Motor neuron (in vitro differentiated cells): ENCODE data around the gene LIN9. TPM values are rescaled to one million over a fixed set of nuclear protein-coding genes. Genes with fewer than 3 reads are reported as not detected.

Source experiments
- ATAC-seq, 8 experiments: fragments of 200-7000 bp; cut with Tn5 transposase; replicated peaks in 6 of 8; 2 replicates each; pipeline ENCODE4 v1.8.0; 2021; ENCODE audit warnings: mild to moderate bottlenecking in 8 of 8, moderate library complexity in 8 of 8
- H3K27ac ChIP-seq, 2 donors: fragments of 250-450 bp; sonication (Bioruptor Pico); 2 replicates each; pipeline ENCODE4 v1.9.0; 2021; ENCODE audit warnings: antibody characterized with exemption in 2 of 2, mild to moderate bottlenecking in 2 of 2, moderate library complexity in 1 of 2
- H3K4me1 ChIP-seq, 2 donors: fragments of 250-450 bp; sonication (Bioruptor Pico); replicated peaks in 1 of 2; 2 replicates each; pipeline ENCODE4 v1.6.1; 2021; ENCODE audit warnings: antibody characterized with exemption in 2 of 2, mild to moderate bottlenecking in 2 of 2, moderate library complexity in 1 of 2
- H3K4me3 ChIP-seq, 5 donors: fragments of 250-450 bp; sonication (Bioruptor Pico); 2 replicates each; pipeline ENCODE4 v1.9.0; 2021; ENCODE audit warnings: antibody characterized with exemption in 5 of 5, mild to moderate bottlenecking in 5 of 5, moderate library complexity in 4 of 5
- WGBS, 10 experiments: fragments of 450-650 bp; shearing (Covaris generic); methylation state at CpG; one replicate each; pipeline ENCODE4 v1.0.0; 2022; 5-methylcytosine and 5-hydroxymethylcytosine counted together
- in situ Hi-C, 9 experiments: fragments of 400-800 bp; cut with MboI; loops; one replicate each; pipeline ENCODE4 v1.15.0; 2021; ENCODE audit warnings: low sequenced_read_pairs in 9 of 9, low pct_unique_long_range_greater_than_20kb in 2 of 9; ENCODE audit not compliant: unreplicated experiment in 9 of 9
- total RNA-seq, 8 experiments: library from RNA; unstranded; fragments of 300-600 nt; gene quantifications; 2 replicates each; pipeline versions ENCODE4 v1.2.3 to v1.2.4, GENCODE V29; 2022

Gene LIN9
- total RNA-seq, 8 experiments from 2014 or later: 2.0 to 14.1 (median 5.7) TPM

- no peak overlapping the region for H3K27ac ChIP-seq
- no peaks in the 10 kb centered on the region for H3K4me1 ChIP-seq
- no peak overlapping the region for H3K4me3 ChIP-seq
- in situ Hi-C loops: no loop called here
- WGBS, 10 experiments: 33 to 100% (median 86%) methylated on average over 1 to 3 of the region's 3 CpGs; no CpG with 5 or more reads in 1 of the 10 experiments
- ATAC-seq: no peak
These were observed 60.2 kb downstream of the LIN9 start for GRCh38 chr1:226248796-226249195.

- 6 to 100% (median 86%) methylated on average over 1 to 2 of the region's 2 CpGs; no CpG with 5 or more reads in 1 of the 10 experiments for WGBS, 10 experiments
- Histone ChIP-seq H3K4me3 (no peak overlapping the region), H3K27ac (no peak overlapping the region), H3K4me1 (no peaks in the 10 kb centered on the region)
- ATAC-seq: peak in 1 of 8 experiments; percentile 17
- in situ Hi-C loops: no loop called here
These were observed 60.9 kb downstream of the LIN9 start for GRCh38 chr1:226248091-226248490.

GRCh38 chr1:226239421-226239820 lies 69.5 kb downstream of the LIN9 start:
- H3K4me1 ChIP-seq: no peaks in the 10 kb centered on the region
- H3K27ac ChIP-seq: no peak overlapping the region
- 90 to 100% (median 99%) methylated on average over 2 to 3 of the region's 3 CpGs; no CpG with 5 or more reads in 2 of the 10 experiments for WGBS, 10 experiments
- in situ Hi-C loops: no loop called here
- no peak for ATAC-seq
- no peak overlapping the region for H3K4me3 ChIP-seq

GRCh38 chr1:226236826-226237225 lies 72.1 kb downstream of the LIN9 start:
- Histone ChIP-seq H3K27ac (no peak overlapping the region), H3K4me1 (no peaks in the 10 kb centered on the region), H3K4me3 (no peak overlapping the region)
- no peak for ATAC-seq
- in situ Hi-C loops: no loop called here
- WGBS, 10 experiments: 60 to 100% (median 86%) methylated on average over 1 of the region's 1 CpG; no CpG with 5 or more reads in 2 of the 10 experiments

GRCh38 chr1:226233806-226234205 lies 75.2 kb downstream of the LIN9 start:
- no peak for ATAC-seq
- in situ Hi-C loops: no loop called here
- 87 to 97% (median 92%) methylated on average over 2 to 3 of the region's 3 CpGs for WGBS, 10 experiments
- Histone ChIP-seq H3K4me1 (no peaks in the 10 kb centered on the region), H3K4me3 (no peak overlapping the region), H3K27ac (no peak overlapping the region)

- no peak for ATAC-seq
- in situ Hi-C loops: no loop called here
- 70 to 100% (median 90%) methylated on average over 2 to 6 of the region's 6 CpGs for WGBS, 10 experiments
- Histone ChIP-seq H3K27ac (no peak overlapping the region), H3K4me1 (no peaks in the 10 kb centered on the region), H3K4me3 (no peak overlapping the region)
These were observed 75.7 kb downstream of the LIN9 start for GRCh38 chr1:226233293-226233692.

- no peaks in the 10 kb centered on the region for H3K4me1 ChIP-seq
- in situ Hi-C loops: no loop called here
These were observed 82.4 kb downstream of the LIN9 start for GRCh38 chr1:226226601-226227000.

GRCh38 chr1:226223786-226224244 lies 85.1 kb downstream of the LIN9 start:
- 0 to 20% (median 4%) methylated on average over 1 to 6 of the region's 55 CpGs; no CpG with 5 or more reads in 4 of the 10 experiments for WGBS, 10 experiments
- in situ Hi-C loops: no loop called here
- ATAC-seq: peak; percentile 21 to 87 (median 75)
- H3K4me1 ChIP-seq: no peaks in the 10 kb centered on the region
- peak overlapping the region; percentile 33 to 43 (median 37) for H3K4me3 ChIP-seq
- H3K27ac ChIP-seq: no peak overlapping the region

More at GRCh38 chr1:226226601-226227000, 82.4 kb downstream of the LIN9 start:
- no peak overlapping the region for H3K4me3 ChIP-seq
- WGBS, 10 experiments: 83 to 100% (median 92%) methylated on average over 1 to 3 of the region's 3 CpGs; no CpG with 5 or more reads in 1 of the 10 experiments
- no peak overlapping the region for H3K27ac ChIP-seq
- ATAC-seq: no peak

GRCh38 chr1:226223157-226223785 lies 85.7 kb downstream of the LIN9 start, which contains the start of gene MIXL1:
Gene MIXL1, plus strand, starts transcription at chr1:226223664. Its CDS starts 18 bp downstream, at chr1:226223682.
- no peak within 1 kb of the TSS for H3K27ac ChIP-seq
- peak in 7 of 8 experiments; percentile 15 to 84 (median 37) for ATAC-seq
- peak within 1 kb of the TSS; percentile 33 to 43 (median 37) for H3K4me3 ChIP-seq
- H3K4me1 ChIP-seq: no peaks in the 10 kb centered on the region
- in situ Hi-C loops: no loop called here
- WGBS, 10 experiments: 18% methylated on average over 13 of the region's 62 CpGs; no CpG with 5 or more reads in 9 of the 10 experiments

- in situ Hi-C loops: no loop called here
- WGBS, 10 experiments: 83 to 100% (median 97%) methylated on average over 2 to 10 of the region's 10 CpGs; no CpG with 5 or more reads in 4 of the 10 experiments
These were observed 86.3 kb downstream of the LIN9 start for GRCh38 chr1:226222686-226223085.

GRCh38 chr1:226220473-226221189 lies 88.3 kb downstream of the LIN9 start:
- ATAC-seq: no peak
- in situ Hi-C loops: no loop called here
- Histone ChIP-seq H3K4me3 (no peak overlapping the region), H3K27ac (no peak overlapping the region), H3K4me1 (no peaks in the 10 kb centered on the region)
- 30 to 83% (median 54%) methylated on average over 1 to 11 of the region's 11 CpGs; no CpG with 5 or more reads in 2 of the 10 experiments for WGBS, 10 experiments

More at GRCh38 chr1:226222686-226223085, 86.3 kb downstream of the LIN9 start:
- ATAC-seq: no peak
- no peak overlapping the region for H3K4me3 ChIP-seq
- H3K4me1 ChIP-seq: no peaks in the 10 kb centered on the region
- no peak overlapping the region for H3K27ac ChIP-seq

- Histone ChIP-seq H3K27ac (no peak overlapping the region), H3K4me3 (no peak overlapping the region), H3K4me1 (no peaks in the 10 kb centered on the region)
- no peak for ATAC-seq
- 25 to 98% (median 78%) methylated on average over 3 to 10 of the region's 10 CpGs for whole genome bisulfite sequencing, 10 experiments
- in situ Hi-C loops: no loop called here
These were observed 91.7 kb downstream of the LIN9 start for GRCh38 chr1:226217273-226217672.

GRCh38 chr1:226216056-226216455 lies 92.9 kb downstream of the LIN9 start:
- ATAC-seq: no peak
- WGBS, 10 experiments: 20 to 86% (median 78%) methylated on average over 1 to 5 of the region's 5 CpGs; no CpG with 5 or more reads in 1 of the 10 experiments
- H3K27ac ChIP-seq: no peak overlapping the region
- H3K4me3 ChIP-seq: no peak overlapping the region
- in situ Hi-C loops: no loop called here
- H3K4me1 ChIP-seq: no peaks in the 10 kb centered on the region
